HCT116 (cell line): ENCODE measurements around the gene BCO2.

Experiments
- ELF1 ChIP-seq: IDR thresholded peaks from 2 replicates; pipeline ENCODE4 v1.6.1; 2012; ENCODE audit warnings: low read depth, borderline replicate concordance
- FOSL1 ChIP-seq: IDR thresholded peaks from 2 replicates; pipeline ENCODE4 v1.6.1; 2012; ENCODE audit warnings: low read depth
- POLR2AphosphoS5 ChIP-seq: IDR thresholded peaks from 2 replicates; pipeline ENCODE4 v1.6.1; 2011; ENCODE audit warnings: mild to moderate bottlenecking, low read depth, low read length, moderate library complexity

DNA sequence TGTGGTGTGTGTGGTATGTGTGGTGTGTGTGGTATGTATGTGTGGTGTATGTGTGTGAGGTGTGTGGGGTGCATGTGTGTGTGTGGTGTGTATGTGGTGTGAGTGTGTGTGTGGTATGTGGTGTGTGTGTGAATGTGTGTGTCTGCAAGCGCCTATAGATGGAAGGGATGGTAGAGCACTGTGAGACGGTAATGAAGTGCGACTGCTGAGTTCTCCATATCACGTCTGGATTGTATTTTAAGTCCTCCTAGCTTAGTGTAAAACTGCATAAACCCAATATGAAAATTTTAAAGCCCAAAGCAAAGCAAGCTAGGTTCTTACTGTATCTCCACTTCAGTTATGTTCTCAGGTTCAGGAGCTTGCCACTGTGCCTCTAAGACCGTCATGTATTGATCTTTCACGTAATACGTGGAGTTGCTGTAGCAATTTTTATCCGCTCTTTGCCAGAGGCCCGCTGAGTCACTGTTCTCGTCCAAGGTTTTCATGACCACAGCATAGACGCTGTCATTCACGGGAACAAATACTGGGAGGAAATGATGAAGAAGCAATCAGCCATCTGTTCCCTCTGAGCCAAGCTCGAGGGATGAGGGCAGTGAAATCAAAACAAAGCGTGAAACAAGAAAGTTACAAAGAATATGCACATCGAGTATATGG lies 79.9 kb downstream of the BCO2 start:
- TF ChIP-seq POLR2AphosphoS5 (no peak), FOSL1 (no peak), ELF1 (no peak)
